ENCODE measurements around the gene GNG7. TPM values are rescaled to one million over a fixed set of nuclear protein-coding genes. Genes with fewer than 3 reads are reported as not detected.

Gene GNG7
- total and polyA plus RNA-seq, 10 of the 15 experiments (the other 5 are each of a cell fraction or from before 2014, with no cell fraction given), result 1.9 to 13.6 (median 6.5) TPM

DNA sequence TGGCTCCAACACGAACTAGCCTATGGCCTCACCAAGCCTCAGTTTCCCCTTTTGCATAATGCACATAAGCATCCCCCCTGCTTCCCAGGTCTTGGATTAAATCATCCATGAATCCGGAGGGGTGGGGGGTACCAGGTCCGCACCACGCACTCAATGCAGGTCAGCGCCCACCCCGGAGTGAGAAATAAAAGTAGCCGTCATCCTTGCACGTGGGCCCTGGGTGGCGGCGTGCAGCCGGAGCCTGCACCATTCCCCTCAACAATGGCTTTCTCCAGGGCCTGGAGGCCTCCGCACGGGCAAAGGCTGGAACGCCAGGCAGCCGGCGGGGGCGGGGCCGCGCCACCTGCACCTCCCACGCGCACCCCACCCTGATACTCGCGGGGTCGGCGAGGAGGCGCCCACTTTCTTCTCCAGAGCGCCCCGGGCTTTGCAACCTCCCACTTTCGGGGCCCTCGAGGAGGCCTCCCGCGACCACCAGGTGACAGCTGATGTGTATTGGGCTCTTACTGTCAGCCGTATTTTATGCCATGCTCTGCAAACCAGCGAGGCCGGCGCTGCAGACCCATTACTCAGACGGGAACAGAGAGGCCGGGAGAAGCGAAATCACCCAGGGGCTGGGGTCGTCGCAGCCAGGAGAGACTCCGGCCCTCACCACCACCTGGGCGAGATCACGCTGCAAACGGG is 227.3 kb downstream of the GNG7 start (continued):
- TF ChIP-seq ATF2 (IDR thresholded peaks at IDR 0.05; ENCODE audit: low read length) (no peak), ZBTB33 (IDR thresholded peaks at IDR 0.05) (no peak), MYB (IDR thresholded peaks at IDR 0.05; ENCODE audit: borderline replicate concordance, low read depth, low read length) (no peak), NRF1 (conservative IDR thresholded peaks at IDR 0.05; ENCODE audit: low read depth, low read length) (no peak)
- TF ChIP-seq, protein P1, sequence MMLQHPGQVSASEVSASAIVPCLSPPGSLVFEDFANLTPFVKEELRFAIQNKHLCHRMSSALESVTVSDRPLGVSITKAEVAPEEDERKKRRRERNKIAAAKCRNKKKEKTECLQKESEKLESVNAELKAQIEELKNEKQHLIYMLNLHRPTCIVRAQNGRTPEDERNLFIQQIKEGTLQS (IDR thresholded peaks at IDR 0.05; ENCODE audit: borderline replicate concordance, extremely low read depth, low read depth, low read length), result no peak

All from GM12878 (cell line).